A673 (cell line): ENCODE data around the gene CUBN. TPM values are rescaled to one million over a fixed set of nuclear protein-coding genes. Genes with fewer than 3 reads are reported as not detected.

Experiments
- BruUV-seq: library from RNA; stranded (reverse); fragments of 400-500 nt; replicated peaks from 2 replicates; lab custom pipeline; 2021; lab: Mats Ljungman, UMichigan
- CTCF ChIA-PET: fragments of 300-600 bp; sonication (Branson Sonifier 250); formaldehyde crosslinking; loops from one replicate; lab custom pipeline; 2022; ENCODE audit warnings: antibody characterized with exemption; lab: Charles Lee
- POLR2A ChIA-PET: fragments of 300-600 bp; sonication (Branson Sonifier 250); formaldehyde crosslinking; loops from one replicate; lab custom pipeline; 2022; ENCODE audit warnings: antibody characterized with exemption; ENCODE audit not compliant: low non-redundant PET; lab: Charles Lee
- DNase-seq: peaks from one replicate; pipeline ENCODE4 v3.0.0-alpha.2; 2015; ENCODE audit warnings: low spot score
- H3K27ac ChIP-seq: fragments of 200-600 bp; sonication (generic); 2 replicates; pipeline ENCODE4 v1.5.1; 2016; ENCODE audit warnings: mixed run types, low read depth, mild to moderate bottlenecking, mixed read lengths, antibody characterized with exemption, low read length; ENCODE audit not compliant: poor library complexity, severe bottlenecking
- H3K27me3 ChIP-seq: fragments of 200-600 bp; sonication (generic); replicated peaks from 2 replicates; pipeline ENCODE4 v1.6.1; 2017; ENCODE audit warnings: mixed run types, low read depth, mild to moderate bottlenecking, mixed read lengths, antibody characterized with exemption, low read length; ENCODE audit not compliant: insufficient read depth, poor library complexity
- H3K36me3 ChIP-seq: fragments of 200-600 bp; sonication (generic); 2 replicates; pipeline ENCODE4 v1.6.1; 2016; ENCODE audit warnings: mixed run types, mild to moderate bottlenecking, mixed read lengths, antibody characterized with exemption, low read length; ENCODE audit not compliant: insufficient read depth, poor library complexity, severe bottlenecking
- H3K4me1 ChIP-seq: fragments of 200-600 bp; sonication (generic); 2 replicates; pipeline ENCODE4 v1.6.1; 2017; ENCODE audit warnings: mixed run types, mild to moderate bottlenecking, mixed read lengths, antibody characterized with exemption, low read length; ENCODE audit not compliant: insufficient read depth, poor library complexity, severe bottlenecking
- H3K4me3 ChIP-seq: fragments of 200-600 bp; sonication (generic); 2 replicates; pipeline ENCODE4 v1.5.1; 2016; ENCODE audit warnings: low read depth, mixed run types, mild to moderate bottlenecking, mixed read lengths, low read length; ENCODE audit not compliant: poor library complexity, severe bottlenecking
- H3K9me3 ChIP-seq: fragments of 200-600 bp; sonication (generic); 2 replicates; pipeline ENCODE4 v1.6.1; 2016; ENCODE audit warnings: mixed run types, low read depth, mild to moderate bottlenecking, mixed read lengths, antibody characterized with exemption, low read length; ENCODE audit not compliant: poor library complexity, severe bottlenecking
- CTCF ChIP-seq: fragments of 300-800, 200-600 bp; sonication (generic); conservative IDR thresholded peaks from 2 replicates; pipeline ENCODE4 v1.5.1; 2017; ENCODE audit warnings: low read depth, mild to moderate bottlenecking, antibody characterized with exemption, low read length, moderate library complexity, mixed read lengths
- EZH2 ChIP-seq: fragments of 200-600 bp; sonication (generic); IDR thresholded peaks from 2 replicates; pipeline ENCODE4 v1.6.1; 2017; ENCODE audit warnings: borderline replicate concordance, low read depth, mild to moderate bottlenecking, mixed read lengths, antibody characterized with exemption, low read length; ENCODE audit not compliant: poor library complexity, severe bottlenecking
- intact Hi-C: fragments of 100-400 bp; cut with micrococcal nuclease; formaldehyde crosslinking; loops from one replicate; pipeline ENCODE4 v1.10.0; 2022; ENCODE audit not compliant: unreplicated experiment
- total RNA-seq: library from RNA; stranded (reverse); gene quantifications from 2 replicates; pipeline ENCODE4 v1.2.3, GENCODE V29; 2021

CUBN gene
- total RNA-seq, 1 experiment from 2014 or later: 3.4 TPM

- Histone ChIP-seq H3K9me3 (no peaks in the 10 kb centered on the region), H3K4me1 (peaks cover 4% of the 10 kb centered on the region), H3K36me3 (no peaks in the 10 kb centered on the region), H3K4me3 (no peak overlapping the region), H3K27me3 (no peaks in the 10 kb centered on the region), H3K27ac (no peak overlapping the region)
- ChIA-PET POLR2A (no interaction called here), CTCF (no interaction called here)
- TF ChIP-seq CTCF: no peak
- no peak for TF ChIP-seq EZH2
- no TSS peak for BruUV-seq
- DNase-seq: no peak
- intact Hi-C loops: no loop called here
Observed at GRCh38 chr10:16960551-16960950, 169.1 kb downstream of the CUBN start.

DNA sequence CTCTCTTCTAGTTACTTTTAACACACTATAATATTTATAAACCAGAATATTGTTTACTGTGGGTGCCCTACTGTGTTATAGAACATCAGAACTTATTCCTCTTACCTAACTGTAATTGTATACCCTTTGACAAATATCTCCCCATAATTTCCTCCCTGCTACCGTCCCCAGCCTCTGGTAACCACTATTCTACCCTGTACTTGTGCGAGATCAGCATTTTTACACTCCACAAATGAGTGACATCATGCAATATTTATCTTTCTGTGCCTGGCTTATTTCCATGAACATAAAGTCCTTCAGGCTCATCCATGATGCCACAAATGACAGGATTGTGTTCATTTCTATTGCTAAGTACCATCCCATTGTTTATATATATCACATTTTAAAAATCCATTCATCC, 172.6 kb downstream of the CUBN start:
- TF ChIP-seq EZH2: no peak
- no peak for TF ChIP-seq CTCF
- no TSS peak for BruUV-seq
- DNase-seq: no peak
- no peak overlapping the region for H3K4me3 ChIP-seq
- H3K36me3 ChIP-seq: no peaks in the 10 kb centered on the region
- CTCF ChIA-PET: no interaction called here
- intact Hi-C loops: no loop called here
- H3K27ac ChIP-seq: no peak overlapping the region
- H3K4me1 ChIP-seq: peaks cover 13% of the 10 kb centered on the region
- H3K9me3 ChIP-seq: no peaks in the 10 kb centered on the region
- POLR2A ChIA-PET: no interaction called here
- H3K27me3 ChIP-seq: no peaks in the 10 kb centered on the region

DNA sequence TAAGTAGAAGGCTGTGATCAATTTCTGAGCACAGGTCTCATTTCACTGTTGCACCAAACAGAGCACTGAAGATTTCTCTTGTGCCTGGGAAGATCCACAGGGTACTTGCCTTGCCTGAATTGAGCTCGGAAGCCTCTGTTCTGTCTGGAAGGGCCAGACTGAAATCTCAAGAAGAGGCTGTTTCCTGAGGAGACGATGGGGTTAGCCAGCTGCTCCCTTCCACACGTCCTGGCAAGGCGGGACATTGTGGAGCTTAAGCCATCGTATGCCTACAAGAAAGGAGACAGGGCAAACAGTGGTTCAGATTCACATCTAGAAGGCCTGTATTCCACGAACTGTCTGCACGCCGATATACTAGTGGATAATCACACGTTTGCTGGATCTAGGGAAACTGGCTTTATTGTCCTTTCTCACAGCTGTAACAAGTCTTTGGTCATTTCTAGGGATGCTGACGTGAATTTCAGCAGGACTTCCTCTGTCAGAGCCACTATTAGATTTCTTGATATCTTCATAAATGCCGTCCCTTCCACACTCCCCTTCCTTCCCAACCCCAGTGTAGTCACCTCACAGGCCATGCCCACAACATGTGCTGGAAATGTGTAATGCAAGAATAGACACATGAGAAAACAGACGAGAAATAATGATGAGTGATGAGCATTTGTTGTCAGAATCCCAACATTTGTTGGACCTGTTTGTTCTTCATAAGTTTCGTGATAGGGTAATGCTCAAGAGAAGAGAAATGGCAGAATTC, 175.2 kb downstream of the CUBN start:
- Histone ChIP-seq H3K9me3 (no peaks in the 10 kb centered on the region), H3K4me1 (peaks cover 37% of the 10 kb centered on the region), H3K27ac (no peak overlapping the region), H3K4me3 (no peak overlapping the region), H3K36me3 (no peaks in the 10 kb centered on the region), H3K27me3 (no peaks in the 10 kb centered on the region)
- no TSS peak for BruUV-seq
- no peak for DNase-seq
- intact Hi-C loops: loop anchor here (5.0 kb wide), 2 partner anchors 73 to 273 kb away; partner anchors contain the start of gene VIM
- ChIA-PET POLR2A (interaction anchor here (0.7 kb wide), 1 partner anchor 56 kb away, joined by 3 read pairs; no protein-coding TSS in a partner anchor), CTCF (no interaction called here)
- no peak for TF ChIP-seq EZH2
- TF ChIP-seq CTCF: no peak
